GM18511 (cell line): ENCODE measurements around the gene ADGB.
"Not testable (repeated sequence)": the region's sequence is repeated elsewhere in the genome, so short reads cannot be mapped to it uniquely, and the experiment has no call there.

Source experiments
- ATAC-seq: cut with Tn5 transposase; IDR thresholded peaks from one replicate; pipeline ENCODE4 v1.9.1; 2021; ENCODE audit warnings: mild to moderate bottlenecking, moderate library complexity; ENCODE audit not compliant: unreplicated experiment

Gene ADGB

GRCh38 chr6:146741609-146742008 lies 142.8 kb downstream of the ADGB start:
- ATAC-seq = no peak

GRCh38 chr6:146753306-146753705 lies 154.5 kb downstream of the ADGB start:
- no peak for ATAC-seq

- no peak for ATAC-seq
Measured at GRCh38 chr6:146767632-146768031, 168.9 kb downstream of the ADGB start.

- ATAC-seq = no peak
Measured at GRCh38 chr6:146768722-146769121, 169.9 kb downstream of the ADGB start.

GRCh38 chr6:146770275-146770964 lies 171.6 kb downstream of the ADGB start:
- peak; percentile 33 for ATAC-seq

GRCh38 chr6:146770965-146771735 lies 172.4 kb downstream of the ADGB start:
- peak; percentile 59 for ATAC-seq

- no peak for ATAC-seq
Measured at GRCh38 chr6:146775220-146775619, 176.4 kb downstream of the ADGB start.

- ATAC-seq = no peak
Measured at GRCh38 chr6:146781836-146782235, 183.1 kb downstream of the ADGB start.

- ATAC-seq = peak; percentile 92
Measured at GRCh38 chr6:146785001-146785585, 186.3 kb downstream of the ADGB start.

- ATAC-seq = no peak
Measured at GRCh38 chr6:146787876-146788508, 189.2 kb downstream of the ADGB start.

- no peak for ATAC-seq
Measured at GRCh38 chr6:146790561-146791091, 191.9 kb downstream of the ADGB start.

GRCh38 chr6:146791930-146792329 lies 193.2 kb downstream of the ADGB start:
- ATAC-seq = no peak

- ATAC-seq = not testable (repeated sequence)
Measured at GRCh38 chr6:146793218-146793617, 194.4 kb downstream of the ADGB start.

GRCh38 chr6:146795479-146796133 lies 196.8 kb downstream of the ADGB start:
- ATAC-seq = no peak

- ATAC-seq = not testable (repeated sequence)
Measured at GRCh38 chr6:146803167-146803566, 204.4 kb downstream of the ADGB start.

- no peak for ATAC-seq
Measured at GRCh38 chr6:146803601-146804000, 204.8 kb downstream of the ADGB start.

- no peak for ATAC-seq
Measured at GRCh38 chr6:146805546-146806325, 207.0 kb downstream of the ADGB start.

GRCh38 chr6:146809014-146809413 lies 210.2 kb downstream of the ADGB start:
- ATAC-seq = not testable (repeated sequence)

- not testable (repeated sequence) for ATAC-seq
Measured at GRCh38 chr6:146812811-146813321, 214.1 kb downstream of the ADGB start.

- ATAC-seq = no peak
Measured at GRCh38 chr6:146813554-146813953, 214.8 kb downstream of the ADGB start.
